Astrocyte (in vitro differentiated cells and primary cell): Measurements from ENCODE around the gene HPSE2. TPM values are rescaled to one million over a fixed set of nuclear protein-coding genes. Genes with fewer than 3 reads are reported as not detected.

ENCODE experiments used
- DNase-seq: peaks from one replicate; pipeline ENCODE4 v3.0.0-alpha.2; 2010; ENCODE audit warnings: low read depth
- FAIRE-seq: peaks from 2 replicates; lab custom pipeline; 2011; peaks lifted over from hg19 to GRCh38; lab: Jason Lieb, UNC
- H2AFZ ChIP-seq: 2 replicates; pipeline ENCODE4 v1.6.0; 2012; ENCODE audit warnings: low read depth, low read length, inconsistent platforms
- H3K27ac ChIP-seq: 2 replicates; pipeline ENCODE4 v1.5.1; 2011; ENCODE audit warnings: low read depth, low read length, inconsistent platforms
- H3K27me3 ChIP-seq: 2 replicates; pipeline ENCODE4 v1.6.0; 2011; ENCODE audit warnings: low read length, inconsistent platforms; ENCODE audit not compliant: insufficient read depth
- H3K36me3 ChIP-seq: 2 replicates; pipeline ENCODE4 v1.5.1; 2011; ENCODE audit warnings: low read length, inconsistent platforms; ENCODE audit not compliant: insufficient read depth
- H3K4me1 ChIP-seq: 2 replicates; pipeline ENCODE4 v1.5.1; 2011; ENCODE audit warnings: low read length, inconsistent platforms; ENCODE audit not compliant: insufficient read depth
- H3K4me2 ChIP-seq: 2 replicates; pipeline ENCODE4 v1.6.0; 2012; ENCODE audit warnings: low read length, inconsistent platforms
- H3K4me3 ChIP-seq: 2 replicates; pipeline ENCODE4 v1.5.1; 2011; ENCODE audit warnings: low read depth, mild to moderate bottlenecking, low read length, inconsistent platforms; ENCODE audit not compliant: insufficient read depth
- H3K79me2 ChIP-seq: 2 replicates; pipeline ENCODE4 v1.6.0; 2012; ENCODE audit warnings: mild to moderate bottlenecking, low read length, inconsistent platforms; ENCODE audit not compliant: insufficient read depth
- H3K9ac ChIP-seq: 2 replicates; pipeline ENCODE4 v1.6.0; 2012; ENCODE audit warnings: mild to moderate bottlenecking, low read length, inconsistent platforms
- H3K9me3 ChIP-seq: 2 replicates; pipeline ENCODE4 v1.5.1; 2012; ENCODE audit warnings: low read depth, mild to moderate bottlenecking, low read length, inconsistent platforms; ENCODE audit not compliant: insufficient read depth
- H4K20me1 ChIP-seq: 2 replicates; pipeline ENCODE4 v1.6.0; 2012; ENCODE audit warnings: low read length, inconsistent platforms; ENCODE audit not compliant: insufficient read depth
- H3K27ac Mint-ChIP-seq: one replicate; pipeline ENCODE4 v1.8.0; 2021; ENCODE audit warnings: mild to moderate bottlenecking, mixed read lengths; ENCODE audit not compliant: unreplicated experiment
- H3K27me3 Mint-ChIP-seq: one replicate; pipeline ENCODE4 v1.8.0; 2021; ENCODE audit warnings: low read depth, mixed read lengths; ENCODE audit not compliant: unreplicated experiment
- H3K36me3 Mint-ChIP-seq: one replicate; pipeline ENCODE4 v1.8.0; 2021; ENCODE audit warnings: low read depth, mixed read lengths; ENCODE audit not compliant: unreplicated experiment
- H3K4me1 Mint-ChIP-seq: one replicate; pipeline ENCODE4 v1.8.0; 2021; ENCODE audit warnings: low read depth, mixed read lengths; ENCODE audit not compliant: unreplicated experiment
- H3K4me3 Mint-ChIP-seq: one replicate; pipeline ENCODE4 v1.8.0; 2021; ENCODE audit warnings: mild to moderate bottlenecking, moderate library complexity, mixed read lengths; ENCODE audit not compliant: unreplicated experiment
- H3K9me3 Mint-ChIP-seq: one replicate; pipeline ENCODE4 v1.8.0; 2021; ENCODE audit warnings: mild to moderate bottlenecking, mixed read lengths; ENCODE audit not compliant: unreplicated experiment
- EZH2 ChIP-seq: IDR thresholded peaks from 2 replicates; pipeline ENCODE4 v1.6.1; 2012; ENCODE audit warnings: mild to moderate bottlenecking, low read length, inconsistent platforms; ENCODE audit not compliant: insufficient read depth
- total RNA-seq: library from RNA; stranded (reverse); gene quantifications from 2 replicates; pipeline ENCODE4 v1.2.1, GENCODE V29; 2021
- TF ChIP-seq, protein P1 (sequence below): IDR thresholded peaks from 2 replicates; pipeline ENCODE4 v1.5.1; 2011; ENCODE audit warnings: low read depth, mild to moderate bottlenecking, inconsistent platforms, low read length, moderate library complexity; ENCODE audit not compliant: insufficient read depth

HPSE2 gene
- total RNA-seq, 1 donor from 2014 or later = 0.14 TPM

DNA sequence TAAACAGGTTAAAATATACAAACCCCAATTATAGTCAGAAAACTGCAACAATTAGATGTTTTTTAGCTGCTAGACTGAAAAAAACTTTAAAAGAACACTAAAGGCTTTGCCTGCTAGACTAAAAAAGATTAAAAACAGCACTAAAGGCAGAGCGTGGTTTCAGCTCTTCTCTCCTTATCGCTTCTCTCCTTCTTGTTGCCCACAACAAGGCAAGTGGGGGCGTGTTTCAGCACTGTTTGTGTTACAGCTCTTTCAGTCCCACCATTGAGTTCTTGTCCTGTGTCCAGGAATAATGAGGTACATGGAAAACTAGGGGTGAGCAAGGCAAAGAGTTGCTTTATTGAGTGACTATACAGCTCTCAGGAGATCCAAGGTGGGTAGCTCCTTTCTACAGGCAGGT, 112.3 kb downstream of the HPSE2 start:
- no peak overlapping the region for H3K4me2 ChIP-seq
- DNase-seq = no peak
- no peaks in the 10 kb centered on the region for H4K20me1 ChIP-seq
- no peak overlapping the region for H3K27ac Mint-ChIP-seq
- H3K9me3 Mint-ChIP-seq = peaks cover 16% of the 10 kb centered on the region
- TF ChIP-seq, protein P1, sequence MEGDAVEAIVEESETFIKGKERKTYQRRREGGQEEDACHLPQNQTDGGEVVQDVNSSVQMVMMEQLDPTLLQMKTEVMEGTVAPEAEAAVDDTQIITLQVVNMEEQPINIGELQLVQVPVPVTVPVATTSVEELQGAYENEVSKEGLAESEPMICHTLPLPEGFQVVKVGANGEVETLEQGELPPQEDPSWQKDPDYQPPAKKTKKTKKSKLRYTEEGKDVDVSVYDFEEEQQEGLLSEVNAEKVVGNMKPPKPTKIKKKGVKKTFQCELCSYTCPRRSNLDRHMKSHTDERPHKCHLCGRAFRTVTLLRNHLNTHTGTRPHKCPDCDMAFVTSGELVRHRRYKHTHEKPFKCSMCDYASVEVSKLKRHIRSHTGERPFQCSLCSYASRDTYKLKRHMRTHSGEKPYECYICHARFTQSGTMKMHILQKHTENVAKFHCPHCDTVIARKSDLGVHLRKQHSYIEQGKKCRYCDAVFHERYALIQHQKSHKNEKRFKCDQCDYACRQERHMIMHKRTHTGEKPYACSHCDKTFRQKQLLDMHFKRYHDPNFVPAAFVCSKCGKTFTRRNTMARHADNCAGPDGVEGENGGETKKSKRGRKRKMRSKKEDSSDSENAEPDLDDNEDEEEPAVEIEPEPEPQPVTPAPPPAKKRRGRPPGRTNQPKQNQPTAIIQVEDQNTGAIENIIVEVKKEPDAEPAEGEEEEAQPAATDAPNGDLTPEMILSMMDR = no peak
- no peak for TF ChIP-seq EZH2
- FAIRE-seq = no peak
- H3K4me1 Mint-ChIP-seq = no peaks in the 10 kb centered on the region
- no peaks in the 10 kb centered on the region for H3K36me3 Mint-ChIP-seq
- no peak overlapping the region for H2AFZ ChIP-seq
- H3K27me3 Mint-ChIP-seq = peaks cover 4% of the 10 kb centered on the region
- H3K9me3 ChIP-seq = peaks cover 7% of the 10 kb centered on the region
- no peaks in the 10 kb centered on the region for H3K36me3 ChIP-seq
- no peaks in the 10 kb centered on the region for H3K4me1 ChIP-seq
- H3K4me3 Mint-ChIP-seq = no peak overlapping the region
- H3K9ac ChIP-seq = no peak overlapping the region
- no peaks in the 10 kb centered on the region for H3K79me2 ChIP-seq
- no peak overlapping the region for H3K27ac ChIP-seq
- no peaks in the 10 kb centered on the region for H3K27me3 ChIP-seq
- no peak overlapping the region for H3K4me3 ChIP-seq

DNA sequence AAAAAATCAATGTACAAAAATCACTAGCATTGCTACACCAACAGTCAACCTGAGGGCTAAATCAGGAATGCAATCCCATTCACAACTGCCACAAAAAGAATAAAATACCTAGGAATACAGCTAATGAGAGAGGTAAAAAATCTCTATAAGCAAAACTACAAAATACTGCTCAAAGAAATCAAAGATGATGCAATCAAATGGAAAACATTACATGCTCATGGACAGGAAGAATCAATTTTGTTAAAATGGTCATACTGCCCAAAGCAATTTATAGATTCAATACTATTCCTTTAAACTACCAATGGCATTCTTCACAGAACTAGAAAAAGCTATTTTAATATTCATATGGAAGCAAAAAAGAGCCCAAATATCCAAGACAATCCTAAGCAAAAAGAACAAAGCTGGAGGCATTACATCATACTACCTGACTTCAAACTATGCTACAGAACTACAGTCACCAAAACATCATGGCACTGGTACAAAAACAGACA, 116.3 kb downstream of the HPSE2 start:
- Histone ChIP-seq H4K20me1 (no peaks in the 10 kb centered on the region), H3K9me3 (peaks cover 4% of the 10 kb centered on the region), H3K4me1 (no peaks in the 10 kb centered on the region), H3K9ac (no peak overlapping the region), H3K27ac (no peak overlapping the region), H3K79me2 (no peaks in the 10 kb centered on the region), H3K27me3 (no peaks in the 10 kb centered on the region), H2AFZ (no peak overlapping the region), H3K4me2 (no peak overlapping the region), H3K36me3 (no peaks in the 10 kb centered on the region), H3K4me3 (no peak overlapping the region)
- DNase-seq (no peak), FAIRE-seq (no peak)
- Mint-ChIP-seq H3K4me3 (no peak overlapping the region), H3K36me3 (no peaks in the 10 kb centered on the region), H3K27me3 (no peaks in the 10 kb centered on the region), H3K4me1 (no peaks in the 10 kb centered on the region), H3K27ac (no peak overlapping the region), H3K9me3 (peaks cover 11% of the 10 kb centered on the region)
- no peak for TF ChIP-seq EZH2

GRCh38 chr10:99115703-99116102, 119.9 kb downstream of the HPSE2 start:
- Histone ChIP-seq H3K9me3 (no peaks in the 10 kb centered on the region), H3K27ac (no peak overlapping the region), H4K20me1 (no peaks in the 10 kb centered on the region), H3K4me1 (no peaks in the 10 kb centered on the region), H3K36me3 (no peaks in the 10 kb centered on the region), H2AFZ (no peak overlapping the region), H3K4me3 (no peak overlapping the region), H3K27me3 (no peaks in the 10 kb centered on the region), H3K4me2 (no peak overlapping the region), H3K9ac (no peak overlapping the region), H3K79me2 (no peaks in the 10 kb centered on the region)
- DNase-seq (no peak), FAIRE-seq (no peak)
- H3K36me3 Mint-ChIP-seq = no peaks in the 10 kb centered on the region
- no peaks in the 10 kb centered on the region for H3K4me1 Mint-ChIP-seq
- TF ChIP-seq, protein P1 = no peak
- no peak for TF ChIP-seq EZH2
- H3K27ac Mint-ChIP-seq = no peak overlapping the region
- H3K4me3 Mint-ChIP-seq = no peak overlapping the region
- peaks cover 7% of the 10 kb centered on the region for H3K9me3 Mint-ChIP-seq
- no peaks in the 10 kb centered on the region for H3K27me3 Mint-ChIP-seq
